GM18867 (cell line): ENCODE measurements around the gene LRRN4CL.
"Not testable (repeated sequence)": the region's sequence is repeated elsewhere in the genome, so short reads cannot be mapped to it uniquely, and the experiment has no call there.

Source experiments
- ATAC-seq: cut with Tn5 transposase; IDR thresholded peaks from one replicate; pipeline ENCODE4 v1.9.1; 2021; ENCODE audit warnings: mild to moderate bottlenecking, moderate library complexity; ENCODE audit not compliant: unreplicated experiment

Gene LRRN4CL

GRCh38 chr11:62710001-62710345 is 20.6 kb upstream of the LRRN4CL start:
- no peak for ATAC-seq

DNA sequence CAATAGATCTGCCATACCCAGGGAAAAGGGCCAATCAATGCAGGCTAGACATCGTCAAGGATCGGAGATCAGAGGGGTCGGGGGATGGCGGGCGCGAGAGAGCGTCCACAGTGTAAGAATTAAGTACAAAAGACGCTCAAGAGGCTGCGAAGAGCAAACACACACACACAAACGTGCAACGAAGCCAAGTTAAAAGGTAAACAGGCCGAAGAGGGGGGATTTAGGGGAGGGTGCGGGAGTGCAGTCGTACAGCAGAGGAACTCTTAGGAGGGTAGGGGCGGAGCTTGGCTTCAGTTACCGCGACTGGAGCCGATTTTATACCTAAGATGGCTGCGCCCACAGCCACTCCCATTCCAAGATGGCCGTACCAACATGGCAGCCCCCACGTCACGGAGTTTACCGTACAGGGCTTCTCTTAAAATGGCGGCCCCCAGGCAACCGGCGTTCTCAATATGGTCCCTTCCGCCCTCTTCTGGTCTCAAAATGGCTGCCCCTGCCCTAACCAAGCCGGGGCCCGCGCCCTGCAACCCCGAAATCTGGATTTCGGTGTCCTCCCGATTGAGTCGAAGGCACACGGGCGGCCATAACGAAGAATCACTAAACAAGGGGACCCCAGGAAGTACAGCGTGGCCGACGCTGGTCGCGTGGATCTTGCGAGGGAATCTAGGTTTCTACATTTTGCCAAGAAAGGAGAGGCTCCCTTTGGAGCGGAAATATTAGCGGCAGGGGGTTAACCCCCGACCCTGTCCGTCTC is 20.1 kb upstream of the LRRN4CL start:
- peak; percentile 70 for ATAC-seq

GRCh38 chr11:62708793-62709192 is 19.5 kb upstream of the LRRN4CL start:
- ATAC-seq, result no peak

- ATAC-seq, result no peak
Measured at GRCh38 chr11:62708392-62708791, 19.1 kb upstream of the LRRN4CL start.

GRCh38 chr11:62707277-62707861 is 18.0 kb upstream of the LRRN4CL start, which contains the start of the genes BSCL2 and GNG3:
Gene BSCL2 (minus strand): TSS chr11:62707424. CDS start chr11:62707195, 229 bp downstream.
Gene GNG3 (plus strand): TSS chr11:62707676. CDS start chr11:62708296, 620 bp downstream.
- ATAC-seq, result no peak

DNA sequence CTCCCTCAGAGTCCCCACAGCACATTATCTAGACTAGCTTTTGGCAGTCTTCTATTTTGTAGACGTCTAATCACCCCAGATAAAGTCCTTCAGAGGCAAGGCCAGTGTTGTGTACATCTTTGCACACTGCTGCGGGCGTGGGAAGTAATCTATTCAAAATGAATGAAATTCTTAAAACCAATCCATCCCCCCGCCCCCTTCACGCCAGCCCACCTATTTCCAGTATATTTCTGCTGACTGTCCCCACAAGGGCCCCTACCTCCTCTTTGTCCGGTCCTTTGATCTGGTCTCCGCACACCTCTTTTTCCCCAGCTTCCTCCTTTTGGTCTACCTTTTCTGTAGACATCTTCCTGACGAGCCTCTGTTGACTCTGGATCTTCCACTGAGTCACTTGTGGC is 17.5 kb upstream of the LRRN4CL start:
- no peak for ATAC-seq

- peak; percentile 61 for ATAC-seq
Measured at GRCh38 chr11:62705880-62706849, 16.8 kb upstream of the LRRN4CL start.

DNA sequence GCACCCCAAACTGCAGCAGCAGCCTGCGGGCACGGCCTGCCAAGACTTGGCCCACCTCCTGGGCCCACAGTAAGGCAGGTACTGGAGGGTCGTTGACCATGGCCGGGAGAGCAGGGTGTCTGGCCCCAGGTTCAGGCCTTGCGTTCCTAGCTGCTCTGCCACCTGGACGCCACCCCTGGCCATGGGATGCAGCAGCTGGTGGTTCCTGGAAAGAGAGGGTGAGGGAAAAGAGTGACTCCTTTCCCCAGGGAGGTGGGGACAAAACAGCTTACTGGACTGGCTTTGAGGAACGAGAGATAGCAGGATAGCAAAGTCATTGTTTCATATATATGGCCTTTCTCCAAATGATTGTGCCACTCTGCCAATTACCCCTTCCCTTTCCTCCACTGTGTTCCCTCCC is 16.1 kb upstream of the LRRN4CL start:
- no peak for ATAC-seq

- ATAC-seq, result not testable (repeated sequence)
Measured at GRCh38 chr11:62703921-62704320, 14.6 kb upstream of the LRRN4CL start.

DNA sequence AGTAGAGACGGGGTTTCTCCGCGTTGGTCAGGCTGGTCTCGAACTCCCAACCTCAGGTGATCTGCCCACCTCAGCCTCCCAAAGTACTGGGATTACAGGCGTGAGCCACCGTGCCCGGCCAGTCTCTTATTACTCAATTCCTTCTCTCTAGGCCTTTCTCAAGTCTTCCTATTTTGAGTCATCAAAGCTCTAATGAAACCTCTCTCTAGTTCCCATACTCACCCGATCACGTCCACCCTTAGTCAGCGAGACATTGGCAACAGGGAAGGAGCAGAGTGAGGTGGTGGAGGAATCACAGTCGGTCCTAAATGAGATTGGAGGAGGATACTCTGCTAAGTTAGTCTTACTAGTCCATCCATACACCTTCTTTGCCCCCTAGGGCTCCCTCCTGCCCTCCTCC is 12.9 kb upstream of the LRRN4CL start:
- no peak for ATAC-seq

DNA sequence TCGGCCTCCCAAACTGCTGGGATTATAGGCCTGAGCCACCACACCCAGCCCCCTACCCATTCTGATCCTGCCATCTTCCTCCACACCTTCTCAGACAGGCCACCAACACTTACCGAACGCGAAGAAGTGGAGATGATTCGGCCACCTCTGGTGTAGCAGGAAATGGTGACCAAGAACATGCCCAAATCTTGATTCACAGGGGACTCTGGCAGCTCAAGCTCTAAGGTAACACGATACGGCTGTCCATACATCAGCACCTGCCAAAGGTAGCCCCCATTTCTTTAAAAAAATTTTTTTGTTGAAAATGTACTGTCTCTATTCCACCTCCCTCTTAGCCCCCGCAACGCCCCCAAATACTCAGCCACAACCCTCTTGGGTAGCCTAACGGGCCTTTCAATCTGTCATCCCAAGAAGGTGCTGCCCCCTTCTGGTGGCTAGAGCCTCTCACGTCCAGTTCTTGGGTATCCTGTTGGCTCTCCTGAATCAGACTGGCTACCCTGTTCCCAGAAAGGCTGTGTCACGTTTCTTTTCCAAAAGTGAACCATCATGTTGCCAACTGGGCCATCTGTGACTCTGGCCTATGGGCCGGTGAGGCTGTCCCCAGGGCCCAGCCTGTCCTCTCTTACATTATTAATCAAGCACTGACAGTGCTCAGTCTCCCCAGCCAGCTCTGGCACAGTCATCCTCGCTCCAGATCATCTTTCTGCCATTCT is 5.3 kb upstream of the LRRN4CL start:
- no peak for ATAC-seq

GRCh38 chr11:62693624-62694023 is 4.3 kb upstream of the LRRN4CL start:
- ATAC-seq, result not testable (repeated sequence)

DNA sequence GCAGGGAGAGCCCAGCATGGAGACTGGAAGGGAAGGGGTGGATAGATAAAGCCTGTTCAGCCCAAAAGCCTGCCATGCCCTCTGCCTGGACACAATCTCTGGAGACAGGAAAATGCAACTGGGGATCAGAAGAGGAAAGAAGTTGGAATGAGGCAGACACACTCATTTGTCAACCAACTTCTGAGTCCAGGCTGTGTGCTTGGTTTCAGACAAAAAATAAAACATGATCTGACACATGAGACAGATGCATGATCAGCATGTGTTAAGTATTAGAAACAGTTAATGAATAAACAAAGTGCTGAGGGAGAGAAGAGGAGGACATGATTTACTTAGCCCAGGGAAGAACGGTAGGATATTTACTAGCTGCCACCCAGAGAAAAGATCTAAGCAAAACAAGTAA is 839 bp downstream of the LRRN4CL start:
- no peak for ATAC-seq

DNA sequence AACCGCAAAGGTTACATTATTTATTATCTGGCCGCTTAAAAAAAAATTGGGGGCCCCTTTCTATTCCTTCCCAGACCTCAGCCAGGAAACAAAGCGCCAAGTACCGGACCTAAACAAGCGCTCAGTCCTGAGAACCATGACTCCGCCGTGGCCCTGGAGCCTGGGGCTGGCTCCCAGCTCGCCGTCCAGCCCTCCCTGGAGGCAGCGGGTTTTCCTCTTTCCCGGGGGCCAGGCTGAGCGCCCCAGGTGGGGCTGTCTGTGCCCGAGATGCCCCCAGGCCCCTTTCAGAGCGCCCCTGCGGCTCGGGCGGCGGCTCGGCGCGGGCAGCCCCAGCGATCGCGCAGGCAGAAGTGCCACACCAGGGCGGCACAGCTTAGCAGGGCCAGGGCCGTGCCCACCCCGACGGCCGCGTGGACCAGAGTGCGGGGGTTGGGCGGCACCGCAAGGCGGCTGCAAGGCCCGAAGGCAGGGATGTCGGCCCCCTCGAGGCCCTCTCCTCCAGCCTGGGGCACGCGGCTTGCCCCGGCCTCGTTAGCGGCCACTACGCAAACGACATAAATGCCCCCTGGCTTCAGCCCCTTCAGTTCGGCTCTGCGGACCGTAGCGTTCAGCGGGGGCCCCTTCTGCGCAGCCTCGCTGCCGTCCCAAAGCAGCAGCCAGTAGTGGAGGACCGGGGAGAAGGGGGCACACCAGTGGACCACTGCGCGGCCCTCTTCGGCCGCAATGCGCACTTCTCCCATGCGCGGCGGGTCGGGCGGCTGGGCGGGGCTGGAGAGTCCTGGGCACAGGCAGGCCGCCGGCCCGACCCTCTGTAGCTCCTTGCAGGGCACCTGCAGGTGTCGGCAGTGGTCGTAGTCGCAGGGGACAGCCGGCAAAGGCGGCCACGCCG is 1.6 kb downstream of the LRRN4CL start:
- no peak for ATAC-seq

GRCh38 chr11:62682518-62682917 is 6.8 kb downstream of the LRRN4CL start:
- ATAC-seq, result no peak

DNA sequence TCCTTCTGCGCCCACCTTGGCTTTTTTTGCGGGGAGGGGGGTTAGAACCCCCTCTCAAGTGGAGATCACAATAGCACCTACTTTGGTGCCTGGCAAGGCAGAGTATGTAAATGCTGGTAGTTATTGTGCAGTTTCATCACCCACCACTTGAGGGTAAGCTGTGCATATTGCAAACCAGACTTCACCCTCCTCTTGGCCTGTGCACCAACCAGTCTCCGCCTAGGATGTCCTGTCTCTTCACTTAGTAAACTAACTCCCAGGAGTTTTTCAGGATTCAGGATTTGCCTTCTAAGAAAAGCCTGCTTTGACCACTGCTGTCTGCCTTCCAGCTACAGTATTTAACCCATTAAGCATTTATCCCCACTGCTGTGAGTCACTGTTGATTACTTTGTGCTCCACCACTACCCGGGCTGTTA is 8.5 kb downstream of the LRRN4CL start:
- peak; percentile 66 for ATAC-seq

DNA sequence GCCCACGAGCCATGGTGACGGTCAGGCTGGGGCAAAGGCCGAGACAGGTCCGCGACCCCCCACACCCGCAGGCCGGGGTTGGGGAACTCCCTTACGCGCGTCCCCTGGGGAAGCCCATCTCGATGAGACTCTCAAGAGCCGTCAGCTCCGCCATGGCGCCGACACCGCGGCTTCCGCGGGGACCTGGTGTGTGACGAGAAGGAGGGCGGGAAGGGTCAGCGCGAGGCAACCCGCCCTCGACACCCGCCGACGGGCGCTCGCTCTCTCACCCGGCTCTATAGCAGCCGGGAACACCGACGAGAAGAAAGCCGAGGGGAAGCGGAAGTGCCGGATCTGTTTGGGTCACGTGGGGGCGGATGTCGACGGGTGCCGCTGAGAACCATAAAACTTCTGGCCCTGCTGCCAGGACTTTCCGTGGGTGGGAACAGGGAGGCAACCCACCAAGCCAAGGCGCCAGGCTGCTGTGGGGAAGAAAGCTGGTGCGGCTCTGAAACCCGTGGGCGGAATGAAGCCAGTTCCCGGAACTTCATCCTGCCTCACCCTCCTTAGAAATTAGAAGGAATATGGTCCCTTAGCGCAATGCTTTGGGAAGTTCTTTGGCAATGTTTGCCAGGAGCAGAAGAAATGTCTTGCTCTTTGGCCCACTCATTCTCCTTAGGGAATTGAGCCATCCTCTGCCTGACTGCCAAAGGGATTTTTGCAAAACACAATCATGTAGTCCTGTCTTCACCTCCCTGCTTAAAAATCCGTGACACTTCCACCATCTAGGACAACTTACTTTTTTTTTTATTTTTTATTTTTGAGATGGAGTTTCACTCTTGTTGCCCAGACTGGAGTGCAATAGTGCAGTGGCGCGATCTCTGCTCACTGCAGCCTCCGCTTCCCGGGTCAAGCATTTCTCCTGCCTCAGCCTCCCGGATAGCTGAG is 10.3 kb downstream of the LRRN4CL start, which contains the start of gene UBXN1:
Gene UBXN1 (minus strand): TSS at position 304 of the 927 bp plus-strand sequence. CDS start 150 bp downstream, at position 154.
- ATAC-seq, result peak; percentile 65

DNA sequence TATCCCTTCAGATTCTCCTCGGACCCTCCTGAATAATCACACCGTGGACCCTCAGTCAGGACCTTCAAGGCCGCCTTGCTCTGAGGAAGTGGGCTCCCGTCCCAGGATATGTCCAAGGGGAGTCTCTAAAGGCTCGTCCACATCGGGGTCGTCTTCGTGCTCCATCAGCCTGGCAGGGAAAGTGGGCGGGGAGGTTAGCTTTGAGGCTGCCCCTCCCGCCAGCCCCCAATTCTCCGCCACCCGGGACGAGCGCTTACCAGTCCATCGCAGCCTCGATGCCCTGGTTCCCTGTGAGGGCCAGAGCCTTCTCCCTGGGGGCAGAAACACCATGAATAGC is 10.9 kb downstream of the LRRN4CL start:
- no peak for ATAC-seq

DNA sequence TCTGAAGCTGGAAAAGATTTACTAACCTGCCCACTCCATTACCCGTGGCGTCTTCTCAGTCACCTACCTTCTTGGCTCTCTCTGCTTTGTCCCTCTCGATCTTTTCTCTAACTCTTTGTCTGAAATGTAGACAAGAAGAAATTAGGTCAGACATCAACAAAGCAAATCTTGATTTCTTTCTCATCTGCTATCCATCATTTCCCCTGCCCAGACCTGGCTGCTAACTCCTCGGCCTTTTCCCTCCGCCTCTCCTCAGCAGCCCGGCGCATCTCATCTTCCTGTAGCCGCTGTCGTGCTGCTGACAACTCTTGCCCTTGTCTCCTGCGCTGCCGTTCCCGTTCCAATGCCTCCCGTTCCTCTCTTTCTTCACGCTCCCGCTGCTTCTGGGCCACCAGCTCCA is 11.6 kb downstream of the LRRN4CL start:
- no peak for ATAC-seq
